HG02884 (cell line): Measurements from ENCODE around the gene EPS15.
"Not testable (repeated sequence)": the region's sequence is repeated elsewhere in the genome, so short reads cannot be mapped to it uniquely, and the experiment has no call there.

Source experiments
- ATAC-seq: cut with Tn5 transposase; IDR thresholded peaks from one replicate; pipeline ENCODE4 v1.9.1; 2021; ENCODE audit warnings: mild to moderate bottlenecking, moderate library complexity; ENCODE audit not compliant: unreplicated experiment

The EPS15 gene

GRCh38 chr1:51433972-51434510 is 85.0 kb downstream of the EPS15 start:
- no peak for ATAC-seq

GRCh38 chr1:51433269-51433971 is 85.6 kb downstream of the EPS15 start:
- no peak for ATAC-seq

- no peak for ATAC-seq
Measured at GRCh38 chr1:51432146-51432545, 86.9 kb downstream of the EPS15 start.

GRCh38 chr1:51427438-51427837 is 91.6 kb downstream of the EPS15 start:
- ATAC-seq, result no peak

DNA sequence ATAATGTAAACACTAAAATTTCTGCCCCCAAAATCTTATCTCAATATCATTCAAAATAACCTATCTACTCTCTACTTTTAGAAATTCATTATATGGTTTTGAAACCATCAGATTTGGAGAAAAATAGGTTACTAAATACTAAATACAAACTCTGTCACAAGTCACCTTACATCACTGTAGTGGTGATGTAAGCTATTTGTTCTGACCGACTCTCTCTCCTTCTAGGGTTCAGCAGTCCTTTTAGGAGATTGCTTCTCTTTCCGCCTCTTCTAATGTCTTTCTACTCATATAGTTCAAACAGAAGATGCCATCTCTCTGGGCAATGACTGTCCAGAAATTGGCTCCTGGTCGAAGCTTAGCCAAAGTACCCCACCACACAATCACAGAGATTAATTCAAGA is 93.1 kb downstream of the EPS15 start:
- ATAC-seq, result no peak

GRCh38 chr1:51425273-51425672 is 93.8 kb downstream of the EPS15 start:
- ATAC-seq, result no peak

DNA sequence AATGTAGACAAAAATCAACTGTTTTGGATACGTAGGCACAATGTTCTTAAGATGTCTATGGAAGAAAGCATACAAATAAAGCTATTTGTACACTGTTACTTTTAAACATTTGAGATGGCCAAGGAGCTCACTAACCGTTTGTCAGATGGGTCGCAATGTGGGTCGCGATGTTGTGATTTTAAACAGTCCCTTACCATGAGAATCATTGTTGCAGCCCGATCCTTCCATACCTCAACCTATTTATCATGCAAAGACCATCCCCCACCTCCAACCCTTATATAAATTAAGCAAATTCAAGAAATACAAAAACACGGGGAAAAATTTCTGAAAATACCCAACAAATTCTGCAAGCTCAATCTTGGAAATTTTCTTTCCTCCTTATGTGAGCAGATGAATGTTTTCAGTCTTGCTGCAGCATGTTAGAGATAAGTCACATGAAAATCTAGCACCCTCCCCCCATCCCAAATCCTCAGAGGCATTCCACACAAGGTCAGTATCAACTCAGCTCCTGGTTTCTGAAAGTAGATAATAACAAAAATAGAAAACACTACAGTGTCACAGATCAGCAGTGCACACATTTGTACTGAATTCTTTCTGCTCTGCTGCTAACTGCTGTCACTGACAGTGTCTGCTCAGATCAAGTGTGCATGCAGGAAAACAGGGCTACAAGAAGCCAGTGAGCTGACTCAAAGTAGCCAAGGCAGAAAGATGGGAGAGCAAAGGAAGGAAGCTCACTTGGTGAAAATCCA is 95.8 kb downstream of the EPS15 start:
- no peak for ATAC-seq

DNA sequence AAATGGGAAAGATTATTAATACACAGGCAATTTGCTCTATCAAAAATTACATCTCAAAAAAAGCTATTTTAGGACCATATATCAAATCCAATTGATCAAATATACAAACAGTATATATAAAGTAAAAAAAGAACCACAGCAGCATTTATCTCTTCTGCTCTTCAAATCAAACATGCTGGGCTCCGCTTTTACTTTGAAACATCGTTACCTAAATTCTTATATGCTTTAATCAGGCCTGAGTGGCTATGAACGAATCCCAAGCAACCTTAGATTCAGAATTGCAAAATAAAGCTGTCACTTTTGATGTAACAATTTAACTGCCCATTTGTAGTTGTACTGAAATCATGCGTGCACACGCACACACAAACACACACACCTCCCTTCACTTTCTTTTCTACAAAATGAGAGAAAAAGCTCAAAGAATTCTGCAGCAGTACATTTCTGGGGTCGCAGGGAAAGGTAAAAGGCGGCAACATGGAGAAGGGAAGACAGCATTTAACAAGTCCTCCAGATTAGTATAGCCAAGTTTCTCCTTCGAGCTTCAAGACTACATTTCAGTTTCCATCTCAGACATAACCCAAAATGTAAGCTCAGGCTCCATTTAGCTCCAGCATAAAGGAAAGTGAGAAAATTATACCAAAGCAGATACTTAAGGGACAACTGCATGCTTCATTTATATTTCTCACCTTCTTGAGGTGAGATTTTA is 96.5 kb downstream of the EPS15 start:
- ATAC-seq, result no peak

GRCh38 chr1:51421964-51422363 is 97.1 kb downstream of the EPS15 start:
- ATAC-seq, result no peak

DNA sequence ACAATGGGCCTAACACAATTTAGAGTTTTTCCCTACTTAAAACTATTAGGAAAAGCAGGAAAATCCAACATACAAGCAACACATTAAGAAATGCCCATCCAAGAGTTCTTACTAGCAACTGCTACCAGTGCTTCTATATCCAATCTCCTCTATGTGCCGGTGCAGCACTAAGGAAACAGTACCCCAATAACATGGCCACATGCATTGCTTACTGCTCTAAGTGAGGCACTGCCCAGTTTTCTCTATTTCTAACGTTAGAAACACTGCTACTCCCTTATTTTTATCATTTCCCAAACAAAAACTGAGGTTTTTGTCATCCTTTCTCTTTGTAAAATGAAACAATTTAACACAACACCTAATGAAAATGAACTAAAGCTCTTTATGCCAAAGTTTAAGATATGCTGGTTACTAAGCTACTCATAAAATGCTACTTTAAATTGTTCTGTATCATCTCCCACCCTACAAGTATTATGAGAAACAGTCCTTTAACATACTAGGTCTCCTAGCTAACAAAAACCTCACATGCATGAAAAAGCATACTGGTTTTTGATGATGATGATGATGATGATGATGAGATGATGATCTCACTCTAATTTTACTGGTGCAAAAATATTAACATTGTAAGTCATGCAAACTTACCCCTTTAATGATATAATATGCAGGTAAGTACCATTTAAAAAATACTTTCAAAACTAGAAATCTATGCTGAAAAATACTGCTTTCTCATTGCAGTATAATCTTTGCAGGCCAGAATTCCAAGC is 98.0 kb downstream of the EPS15 start:
- ATAC-seq, result no peak

GRCh38 chr1:51418384-51418959 is 100.6 kb downstream of the EPS15 start:
- no peak for ATAC-seq

GRCh38 chr1:51417496-51418383 is 101.3 kb downstream of the EPS15 start:
- no peak for ATAC-seq

GRCh38 chr1:51416910-51417309 is 102.2 kb downstream of the EPS15 start:
- ATAC-seq, result no peak

DNA sequence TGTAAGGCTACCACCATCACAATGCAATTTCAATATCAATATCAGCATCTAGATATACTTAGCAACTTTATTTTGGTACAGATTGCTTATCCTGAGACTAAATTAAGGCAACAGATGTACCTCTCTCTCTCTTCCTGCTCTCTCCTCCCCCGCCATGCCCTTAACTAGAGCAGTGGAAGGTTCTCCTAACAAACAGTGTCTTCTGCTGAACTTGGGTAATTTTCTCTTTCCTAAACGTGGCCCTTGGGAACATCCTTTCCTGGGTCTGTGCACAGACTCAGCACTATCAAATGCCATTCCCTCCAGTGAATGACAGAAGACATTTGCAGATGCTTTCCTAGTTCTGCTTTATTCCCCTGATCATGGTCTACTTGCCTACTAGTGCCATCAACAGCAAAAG is 103.1 kb downstream of the EPS15 start:
- no peak for ATAC-seq

- no peak for ATAC-seq
Measured at GRCh38 chr1:51414811-51415210, 104.3 kb downstream of the EPS15 start.

GRCh38 chr1:51411820-51412219 is 107.2 kb downstream of the EPS15 start:
- ATAC-seq, result not testable (repeated sequence)

- ATAC-seq, result no peak
Measured at GRCh38 chr1:51410568-51411460, 108.3 kb downstream of the EPS15 start.

DNA sequence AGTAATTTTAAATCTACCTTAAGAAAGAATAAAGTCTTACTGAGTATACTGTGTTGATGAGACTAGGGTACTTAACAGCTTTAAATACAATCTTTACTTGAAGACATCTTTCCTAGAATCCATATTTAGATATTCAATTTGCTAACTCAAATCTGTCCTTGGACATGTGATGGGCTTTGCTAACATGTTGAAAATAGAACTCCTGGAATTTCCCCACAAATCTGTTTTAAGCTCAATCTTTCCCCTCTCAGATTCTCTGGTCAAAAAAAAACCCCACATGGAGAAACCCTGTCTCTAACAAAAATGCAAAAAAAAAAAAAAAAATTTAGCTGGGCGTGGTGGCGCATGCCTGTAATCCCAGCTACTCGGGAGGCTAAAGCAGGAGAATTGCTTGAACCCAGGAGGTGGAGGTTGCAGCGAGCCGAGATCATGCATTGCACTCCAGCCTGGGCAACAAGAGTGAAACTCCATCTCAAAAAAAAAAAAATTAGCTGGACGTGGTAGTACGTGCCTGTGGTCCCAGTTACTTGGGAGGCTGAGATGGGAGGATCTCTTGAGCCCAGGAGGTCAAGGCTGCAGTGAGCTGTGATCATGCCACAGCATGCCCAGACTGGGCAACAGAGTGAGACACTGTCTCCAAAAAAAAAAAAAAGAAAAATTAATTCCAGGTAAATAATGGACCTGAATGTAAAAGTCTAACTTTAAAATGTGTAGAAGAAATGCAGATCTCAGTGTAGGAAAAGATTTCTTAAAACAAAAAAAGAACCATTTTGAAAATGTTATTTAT is 109.1 kb downstream of the EPS15 start:
- not testable (repeated sequence) for ATAC-seq
